GM12874 (cell line): ENCODE data around the gene IL15RA.

Experiments used
- TF ChIP-seq, protein P1 (sequence below): IDR thresholded peaks from 2 replicates; pipeline ENCODE4 v1.5.1; 2011; ENCODE audit warnings: low read depth, mild to moderate bottlenecking, control low read depth, low read length, moderate library complexity; ENCODE audit not compliant: insufficient read depth

The IL15RA gene

DNA sequence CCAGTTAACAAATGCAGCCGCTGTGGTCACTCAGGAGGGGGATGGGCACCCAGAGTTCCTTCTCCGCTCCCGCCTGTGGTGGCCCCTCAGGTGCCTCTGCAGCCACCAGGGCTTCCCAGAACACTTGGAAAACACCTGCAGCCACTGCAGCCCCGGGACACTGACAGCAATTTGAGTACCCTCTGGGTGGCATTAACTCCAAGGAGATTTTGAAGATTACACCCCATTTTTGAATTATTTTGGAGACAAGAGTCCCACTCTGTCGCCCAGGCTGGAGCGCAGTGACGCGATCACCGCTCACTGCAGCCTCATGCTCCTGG, 32.2 kb downstream of the IL15RA start:
- TF ChIP-seq, protein P1, sequence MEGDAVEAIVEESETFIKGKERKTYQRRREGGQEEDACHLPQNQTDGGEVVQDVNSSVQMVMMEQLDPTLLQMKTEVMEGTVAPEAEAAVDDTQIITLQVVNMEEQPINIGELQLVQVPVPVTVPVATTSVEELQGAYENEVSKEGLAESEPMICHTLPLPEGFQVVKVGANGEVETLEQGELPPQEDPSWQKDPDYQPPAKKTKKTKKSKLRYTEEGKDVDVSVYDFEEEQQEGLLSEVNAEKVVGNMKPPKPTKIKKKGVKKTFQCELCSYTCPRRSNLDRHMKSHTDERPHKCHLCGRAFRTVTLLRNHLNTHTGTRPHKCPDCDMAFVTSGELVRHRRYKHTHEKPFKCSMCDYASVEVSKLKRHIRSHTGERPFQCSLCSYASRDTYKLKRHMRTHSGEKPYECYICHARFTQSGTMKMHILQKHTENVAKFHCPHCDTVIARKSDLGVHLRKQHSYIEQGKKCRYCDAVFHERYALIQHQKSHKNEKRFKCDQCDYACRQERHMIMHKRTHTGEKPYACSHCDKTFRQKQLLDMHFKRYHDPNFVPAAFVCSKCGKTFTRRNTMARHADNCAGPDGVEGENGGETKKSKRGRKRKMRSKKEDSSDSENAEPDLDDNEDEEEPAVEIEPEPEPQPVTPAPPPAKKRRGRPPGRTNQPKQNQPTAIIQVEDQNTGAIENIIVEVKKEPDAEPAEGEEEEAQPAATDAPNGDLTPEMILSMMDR, result no peak

- TF ChIP-seq, protein P1, result no peak
These were observed 32.8 kb downstream of the IL15RA start for GRCh38 chr10:5944389-5945189.

DNA sequence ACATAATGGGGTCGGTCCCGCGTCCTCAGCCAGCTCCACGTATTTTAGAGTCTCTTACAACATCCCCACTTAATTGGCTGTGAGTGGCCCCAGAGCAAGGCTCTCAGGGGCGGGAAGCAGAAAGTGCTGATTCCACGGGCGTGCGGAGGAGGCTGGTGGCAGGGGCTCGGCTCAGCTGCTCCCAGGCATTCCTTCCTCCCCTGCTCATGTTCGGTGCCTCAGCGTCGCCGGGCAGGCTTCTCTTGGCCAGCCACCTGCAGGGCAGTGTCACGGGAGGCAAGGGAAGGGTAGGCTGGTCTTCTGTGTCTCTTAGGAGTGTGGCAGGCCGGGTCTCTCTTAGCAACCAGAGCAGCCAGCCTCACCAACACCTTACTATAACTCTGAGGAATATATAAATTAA, 33.8 kb downstream of the IL15RA start:
- TF ChIP-seq, protein P1, result no peak

DNA sequence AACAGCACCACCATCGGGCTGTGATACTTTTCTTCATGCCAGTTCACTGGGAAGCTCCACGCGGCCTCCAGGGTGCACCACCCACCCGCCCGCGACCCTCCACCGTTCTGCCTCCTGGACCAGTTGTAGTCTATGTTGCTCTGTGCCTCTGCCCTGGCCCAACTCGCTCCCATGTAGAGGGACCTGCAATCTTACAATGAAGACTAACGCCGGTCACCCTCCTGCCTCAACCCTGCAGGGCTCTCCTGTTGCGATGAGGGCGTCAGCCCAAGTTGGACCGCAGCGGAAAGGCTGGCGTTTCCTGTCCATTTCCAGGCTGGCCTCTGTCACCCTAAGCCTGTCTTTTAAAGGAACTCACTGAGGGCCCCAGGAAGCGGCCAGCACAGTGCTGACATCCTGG, 34.9 kb downstream of the IL15RA start:
- TF ChIP-seq, protein P1, result no peak

GRCh38 chr10:5942001-5942400, 35.3 kb downstream of the IL15RA start:
- TF ChIP-seq, protein P1, result no peak

GRCh38 chr10:5941579-5941978, 35.8 kb downstream of the IL15RA start:
- TF ChIP-seq, protein P1, result no peak

DNA sequence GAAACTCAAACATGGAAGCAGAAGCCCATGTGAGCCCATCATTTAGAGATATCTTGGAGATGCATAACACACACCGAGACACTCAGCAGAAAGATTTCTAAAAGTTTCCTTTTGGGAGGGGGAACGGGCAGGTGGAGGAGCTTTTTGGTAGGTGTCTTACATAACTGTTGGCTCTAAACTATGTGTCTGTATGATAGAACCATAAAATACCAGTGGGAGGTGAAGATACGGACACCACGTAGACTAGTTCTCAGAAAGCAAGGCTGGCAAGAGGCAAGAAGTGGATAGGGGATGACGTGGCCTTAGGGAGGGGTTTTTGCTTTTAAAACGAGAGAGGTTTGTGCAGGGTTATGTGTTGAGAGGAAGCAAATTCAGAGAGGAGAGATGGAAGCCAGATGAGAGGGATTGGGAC, 36.5 kb downstream of the IL15RA start:
- TF ChIP-seq, protein P1, result no peak

GRCh38 chr10:5938291-5938690, 39.1 kb downstream of the IL15RA start:
- TF ChIP-seq, protein P1, result no peak
